IMR-90 (cell line): ENCODE measurements around the gene MBTPS1. TPM values are rescaled to one million over a fixed set of nuclear protein-coding genes. Genes with fewer than 3 reads are reported as not detected.

Source experiments
- ATAC-seq: fragments of 200-7000 bp; cut with Tn5 transposase; 2 replicates; pipeline ENCODE4 v1.9.1; 2020; ENCODE audit warnings: low read depth, mild to moderate bottlenecking, moderate library complexity
- BruUV-seq: library from RNA; stranded (reverse); fragments of 400-500 nt; replicated peaks from 2 replicates; lab custom pipeline; 2021; lab: Mats Ljungman, UMichigan
- CTCF ChIA-PET: fragments of 300-600 bp; formaldehyde crosslinking; extraction: SDS; loops from one replicate; lab custom pipeline; 2021; ENCODE audit warnings: antibody characterized with exemption; lab: Yijun Ruan, JAX
- POLR2A ChIA-PET: fragments of 300-600 bp; sonication (Branson Sonifier 250); formaldehyde crosslinking; loops from one replicate; lab custom pipeline; 2022; ENCODE audit warnings: antibody characterized with exemption; ENCODE audit not compliant: unreplicated experiment; lab: Charles Lee
- DNase-seq: peaks from one replicate; pipeline ENCODE4 v3.0.0; 2013
- H2AFZ ChIP-seq: replicated peaks from 2 replicates; pipeline ENCODE3; 2013; ENCODE audit warnings: low read length, mild to moderate bottlenecking; ENCODE audit not compliant: poor library complexity
- H2AK5ac ChIP-seq: 2 replicates; pipeline ENCODE4 v1.6.1; 2013; ENCODE audit warnings: low read depth, low read length, inconsistent platforms
- H2AK9ac ChIP-seq: replicated peaks from 2 replicates; pipeline ENCODE3; 2013; ENCODE audit warnings: mild to moderate bottlenecking, low read depth, low read length, moderate library complexity; ENCODE audit not compliant: poor library complexity
- H2BK120ac ChIP-seq: 2 replicates; pipeline ENCODE4 v1.6.1; 2013; ENCODE audit warnings: low read depth, low read length, inconsistent platforms
- H2BK15ac ChIP-seq: 3 replicates; pipeline ENCODE4 v1.6.1; 2013; ENCODE audit warnings: low read depth, low read length, inconsistent platforms
- H2BK20ac ChIP-seq: 2 replicates; pipeline ENCODE4 v1.6.1; 2013; ENCODE audit warnings: low read depth, mild to moderate bottlenecking, inconsistent platforms, low read length, moderate library complexity
- H2BK5ac ChIP-seq: 2 replicates; pipeline ENCODE4 v1.6.1; 2013; ENCODE audit warnings: mild to moderate bottlenecking, low read depth, low read length, inconsistent platforms; ENCODE audit not compliant: poor library complexity, severe bottlenecking
- H3K14ac ChIP-seq: replicated peaks from 2 replicates; pipeline ENCODE4 v1.6.1; 2013; ENCODE audit warnings: low read depth, low read length, inconsistent platforms
- H3K18ac ChIP-seq: 2 replicates; pipeline ENCODE4 v1.6.1; 2013; ENCODE audit warnings: low read depth, low read length, control low read depth
- H3K23ac ChIP-seq: 2 replicates; pipeline ENCODE4 v1.6.1; 2013; ENCODE audit warnings: low read depth, low read length, inconsistent platforms
- H3K27ac ChIP-seq: 2 replicates; pipeline ENCODE4 v1.5.1; 2013; ENCODE audit warnings: mild to moderate bottlenecking, control low read depth, low read length; ENCODE audit not compliant: insufficient read depth
- H3K27me3 ChIP-seq: 2 replicates; pipeline ENCODE4 v1.6.1; 2013; ENCODE audit warnings: low read length; ENCODE audit not compliant: control insufficient read depth, insufficient read depth
- H3K36me3 ChIP-seq: 2 replicates; pipeline ENCODE4 v1.6.1; 2013; ENCODE audit warnings: low read length, mixed read lengths; ENCODE audit not compliant: control insufficient read depth, insufficient read depth
- H3K4ac ChIP-seq: 2 replicates; pipeline ENCODE4 v1.6.1; 2013; ENCODE audit warnings: low read depth, low read length, inconsistent platforms
- H3K4me1 ChIP-seq: 2 replicates; pipeline ENCODE4 v1.6.1; 2013; ENCODE audit warnings: low read length, mixed read lengths; ENCODE audit not compliant: control insufficient read depth, insufficient read depth
- H3K4me2 ChIP-seq: 2 replicates; pipeline ENCODE4 v1.6.1; 2013; ENCODE audit warnings: low read depth, mild to moderate bottlenecking, control low read depth, low read length, moderate library complexity
- H3K4me3 ChIP-seq: 2 replicates; pipeline ENCODE4 v1.5.1; 2013; ENCODE audit warnings: low read depth, mild to moderate bottlenecking, control low read depth, low read length, moderate library complexity; ENCODE audit not compliant: insufficient read depth
- H3K56ac ChIP-seq: 2 replicates; pipeline ENCODE4 v1.6.1; 2013; ENCODE audit warnings: low read length, inconsistent platforms; ENCODE audit not compliant: insufficient read depth; ENCODE audit errors: extremely low read depth
- H3K79me1 ChIP-seq, 2 experiments: 2 replicates each; pipeline ENCODE4 v1.6.1; 2013; ENCODE audit warnings: low read length in 2 of 2, inconsistent platforms in 1 of 2, low read depth in 1 of 2
- H3K9ac ChIP-seq: 2 replicates; pipeline ENCODE4 v1.6.1; 2013; ENCODE audit warnings: low read depth, low read length, control low read depth
- H3K9me1 ChIP-seq: 2 replicates; pipeline ENCODE4 v1.6.1; 2013; ENCODE audit warnings: low read length, inconsistent platforms; ENCODE audit not compliant: insufficient read depth
- H3K9me3 ChIP-seq: 2 replicates; pipeline ENCODE4 v1.6.1; 2013; ENCODE audit warnings: low read length; ENCODE audit not compliant: control insufficient read depth, insufficient read depth
- H4K20me1 ChIP-seq: 2 replicates; pipeline ENCODE4 v1.6.1; 2013; ENCODE audit warnings: low read length, inconsistent platforms; ENCODE audit not compliant: insufficient read depth
- H4K5ac ChIP-seq: 2 replicates; pipeline ENCODE4 v1.6.1; 2013; ENCODE audit warnings: mild to moderate bottlenecking, low read depth, low read length, control low read depth
- H4K8ac ChIP-seq, 2 experiments: 2 replicates each; pipeline ENCODE4 v1.6.1; 2013; ENCODE audit warnings: low read depth in 2 of 2, low read length in 2 of 2, control low read depth in 1 of 2, inconsistent platforms in 1 of 2
- H4K91ac ChIP-seq: 2 replicates; pipeline ENCODE4 v1.6.1; 2013; ENCODE audit warnings: low read depth, low read length, inconsistent platforms; ENCODE audit not compliant: insufficient read depth
- MAFK ChIP-seq: IDR thresholded peaks from 2 replicates; pipeline ENCODE4 v1.6.1; 2012; ENCODE audit warnings: low read depth, low read length, improper control_type of control experiment
- RCOR1 ChIP-seq: IDR thresholded peaks from 2 replicates; pipeline ENCODE4 v1.6.1; 2012; ENCODE audit warnings: mild to moderate bottlenecking, low read length, improper control_type of control experiment; ENCODE audit not compliant: insufficient replicate concordance
- WGBS, 2 experiments: methylation state at CpG; one replicate each; pipeline versions ENCODE4 v1.1.5 to v1.1.7; 2013; ENCODE audit warnings: missing lambda C conversion rate in 2 of 2; ENCODE audit not compliant: insufficient read length in 1 of 2; ENCODE audit errors: extremely low coverage in 2 of 2; 5-methylcytosine and 5-hydroxymethylcytosine counted together
- dilution Hi-C: fragments of 300-500 bp; cut with HindIII; formaldehyde crosslinking; loops from one replicate; pipeline ENCODE4 v1.14.3; 2018; ENCODE audit warnings: low sequenced_read_pairs; ENCODE audit not compliant: unreplicated experiment
- in situ Hi-C: fragments of 300-500 bp; cut with MboI; formaldehyde crosslinking; loops from 3 replicates; pipeline ENCODE4 v1.14.3; 2019; ENCODE audit warnings: low sequenced_read_pairs, inconsistent platforms, mixed read lengths
- intact Hi-C: fragments of 100-400 bp; cut with micrococcal nuclease; formaldehyde crosslinking; loops from 2 replicates; pipeline ENCODE4 v1.10.0; 2022
- polyA plus RNA-seq, 3 experiments: library from polyadenylated mRNA; depleted of rRNA; stranded (reverse); fragments of >200 nt; gene quantifications; 2 replicates each; pipeline ENCODE4 v1.2.3, GENCODE V29; 2012; ENCODE audit warnings: low replicate concordance in 1 of 3
- total RNA-seq: library from RNA; depleted of rRNA; stranded (reverse); fragments of >200 nt; gene quantifications from 2 replicates; pipeline ENCODE4 v1.2.3, GENCODE V29; 2012
- TF ChIP-seq, protein P1 (sequence below): fragments of 150-350 bp; IDR thresholded peaks from 2 replicates; pipeline ENCODE4 v1.6.1; 2016; ENCODE audit warnings: low read depth, mild to moderate bottlenecking, low read length, moderate library complexity, borderline replicate concordance

The MBTPS1 gene
- total and polyA plus RNA-seq, 2 of the 4 experiments (the other 2 are of a cell fraction): 59.0 to 70.4 TPM

DNA sequence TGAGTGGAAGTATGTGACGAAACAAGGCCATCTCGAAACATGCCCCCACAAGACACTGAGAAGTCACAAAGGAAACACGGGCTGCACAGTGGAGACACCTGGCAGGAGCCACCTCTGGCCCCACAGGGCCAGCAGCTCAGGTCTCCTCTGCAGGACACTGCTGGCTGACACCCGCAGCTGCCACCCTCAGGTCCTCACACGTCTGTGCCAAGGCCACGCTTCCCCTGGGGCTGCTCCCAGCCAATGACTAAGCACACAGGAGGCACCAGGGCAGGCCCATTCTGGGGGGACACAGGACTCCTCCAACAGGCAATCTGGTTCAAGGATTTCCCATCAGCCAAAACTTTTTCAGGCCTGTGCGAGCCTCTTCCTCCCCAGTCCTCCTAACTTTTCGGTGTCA, 36.4 kb downstream of the MBTPS1 start:
- no peak overlapping the region for H3K4me3 ChIP-seq
- H3K79me1 ChIP-seq: peaks cover 0 to 8% of the 10 kb centered on the region in 2 experiments; a peak in 2 of 4 replicates
- TF ChIP-seq RCOR1 (no peak), MAFK (no peak)
- TF ChIP-seq, protein P1, sequence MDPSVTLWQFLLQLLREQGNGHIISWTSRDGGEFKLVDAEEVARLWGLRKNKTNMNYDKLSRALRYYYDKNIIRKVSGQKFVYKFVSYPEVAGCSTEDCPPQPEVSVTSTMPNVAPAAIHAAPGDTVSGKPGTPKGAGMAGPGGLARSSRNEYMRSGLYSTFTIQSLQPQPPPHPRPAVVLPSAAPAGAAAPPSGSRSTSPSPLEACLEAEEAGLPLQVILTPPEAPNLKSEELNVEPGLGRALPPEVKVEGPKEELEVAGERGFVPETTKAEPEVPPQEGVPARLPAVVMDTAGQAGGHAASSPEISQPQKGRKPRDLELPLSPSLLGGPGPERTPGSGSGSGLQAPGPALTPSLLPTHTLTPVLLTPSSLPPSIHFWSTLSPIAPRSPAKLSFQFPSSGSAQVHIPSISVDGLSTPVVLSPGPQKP: no peak
- BruUV-seq: no TSS peak
- no peaks in the 10 kb centered on the region for H3K4me1 ChIP-seq
- H4K8ac ChIP-seq: no peak overlapping the region
- H3K9me3 ChIP-seq: no peaks in the 10 kb centered on the region
- H3K36me3 ChIP-seq: peaks cover 36% of the 10 kb centered on the region
- no peak overlapping the region for H2AK5ac ChIP-seq
- in situ Hi-C loops: loop anchor here (10.0 kb wide), 1 partner anchor 404 kb away; no protein-coding TSS in a partner anchor
- no peak overlapping the region for H2AK9ac ChIP-seq
- H2BK20ac ChIP-seq: no peak overlapping the region
- H3K56ac ChIP-seq: no peak overlapping the region
- CTCF ChIA-PET: no interaction called here
- no peak overlapping the region for H3K9ac ChIP-seq
- DNase-seq: no peak
- H4K91ac ChIP-seq: no peak overlapping the region
- no peak overlapping the region for H4K5ac ChIP-seq
- no peak overlapping the region for H3K23ac ChIP-seq
- H3K4me2 ChIP-seq: no peak overlapping the region
- H3K27me3 ChIP-seq: no peaks in the 10 kb centered on the region
- H3K18ac ChIP-seq: no peak overlapping the region
- H3K14ac ChIP-seq: no peak overlapping the region
- no peaks in the 10 kb centered on the region for H3K9me1 ChIP-seq
- no peak for ATAC-seq
- no peak overlapping the region for H2BK15ac ChIP-seq
- H2AFZ ChIP-seq: no peak overlapping the region
- no peak overlapping the region for H2BK120ac ChIP-seq
- POLR2A ChIA-PET: no interaction called here
- peaks cover 16% of the 10 kb centered on the region; the same call in 1 of the 2 replicates for H4K20me1 ChIP-seq
- H3K27ac ChIP-seq: no peak overlapping the region
- 76% methylated on average over 2 of the region's 8 CpGs; no CpG with 5 or more reads in 1 of the 2 experiments for whole genome bisulfite sequencing, 2 experiments
- H2BK5ac ChIP-seq: no peak overlapping the region
- H3K4ac ChIP-seq: no peak overlapping the region
- dilution Hi-C loops: no loop called here
- intact Hi-C loops: no loop called here
